Activated CD8-positive, alpha-beta memory T cell treated with anti-CD3 and anti-CD28 coated beads, Interleukin-2, amount 50 U/mL, for 24 hours (primary cell): ENCODE results near the gene CDYL2.

Source experiments
- DNase-seq: peaks from one replicate; pipeline ENCODE4 v3.0.0-alpha.2; 2020; ENCODE audit errors: extremely low read depth

The CDYL2 gene

GRCh38 chr16:80620736-80621605, 183.4 kb downstream of the CDYL2 start:
- DNase-seq = no peak

- no peak for DNase-seq
Measured at GRCh38 chr16:80619824-80620223, 184.6 kb downstream of the CDYL2 start.

- no peak for DNase-seq
Measured at GRCh38 chr16:80618862-80619648, 185.3 kb downstream of the CDYL2 start.

GRCh38 chr16:80616362-80616761, 188.0 kb downstream of the CDYL2 start:
- no peak for DNase-seq

- no peak for DNase-seq
Measured at GRCh38 chr16:80615735-80616134, 188.7 kb downstream of the CDYL2 start.

GRCh38 chr16:80614908-80615671, 189.3 kb downstream of the CDYL2 start:
- DNase-seq = no peak

- no peak for DNase-seq
Measured at GRCh38 chr16:80612461-80613017, 191.9 kb downstream of the CDYL2 start.

- DNase-seq = no peak
Measured at GRCh38 chr16:80611930-80612327, 192.5 kb downstream of the CDYL2 start.

GRCh38 chr16:80611171-80611929, 193.0 kb downstream of the CDYL2 start:
- DNase-seq = no peak

- no peak for DNase-seq
Measured at GRCh38 chr16:80610481-80611156, 193.8 kb downstream of the CDYL2 start.

- no peak for DNase-seq
Measured at GRCh38 chr16:80608946-80609345, 195.5 kb downstream of the CDYL2 start.

GRCh38 chr16:80607204-80607603, 197.2 kb downstream of the CDYL2 start:
- no peak for DNase-seq

- DNase-seq = no peak
Measured at GRCh38 chr16:80606221-80606766, 198.1 kb downstream of the CDYL2 start.

- no peak for DNase-seq
Measured at GRCh38 chr16:80604600-80605355, 199.6 kb downstream of the CDYL2 start.

GRCh38 chr16:80602894-80603293, 201.5 kb downstream of the CDYL2 start:
- DNase-seq = no peak

GRCh38 chr16:80601182-80601581, 203.2 kb downstream of the CDYL2 start:
- DNase-seq = no peak

GRCh38 chr16:80599466-80599865, 204.9 kb downstream of the CDYL2 start:
- no peak for DNase-seq

- no peak for DNase-seq
Measured at GRCh38 chr16:80596507-80597207, 207.7 kb downstream of the CDYL2 start.

GRCh38 chr16:80594756-80595155, 209.6 kb downstream of the CDYL2 start:
- no peak for DNase-seq
